ENCODE measurements around the gene CNGA4.
"Not testable (repeated sequence)": the region's sequence is repeated elsewhere in the genome, so short reads cannot be mapped to it uniquely, and the experiment has no call there.

Gene CNGA4

GRCh38 chr11:6269994-6270393 lies 31.1 kb downstream of the CNGA4 start:
- DNase-seq = no peak

DNA sequence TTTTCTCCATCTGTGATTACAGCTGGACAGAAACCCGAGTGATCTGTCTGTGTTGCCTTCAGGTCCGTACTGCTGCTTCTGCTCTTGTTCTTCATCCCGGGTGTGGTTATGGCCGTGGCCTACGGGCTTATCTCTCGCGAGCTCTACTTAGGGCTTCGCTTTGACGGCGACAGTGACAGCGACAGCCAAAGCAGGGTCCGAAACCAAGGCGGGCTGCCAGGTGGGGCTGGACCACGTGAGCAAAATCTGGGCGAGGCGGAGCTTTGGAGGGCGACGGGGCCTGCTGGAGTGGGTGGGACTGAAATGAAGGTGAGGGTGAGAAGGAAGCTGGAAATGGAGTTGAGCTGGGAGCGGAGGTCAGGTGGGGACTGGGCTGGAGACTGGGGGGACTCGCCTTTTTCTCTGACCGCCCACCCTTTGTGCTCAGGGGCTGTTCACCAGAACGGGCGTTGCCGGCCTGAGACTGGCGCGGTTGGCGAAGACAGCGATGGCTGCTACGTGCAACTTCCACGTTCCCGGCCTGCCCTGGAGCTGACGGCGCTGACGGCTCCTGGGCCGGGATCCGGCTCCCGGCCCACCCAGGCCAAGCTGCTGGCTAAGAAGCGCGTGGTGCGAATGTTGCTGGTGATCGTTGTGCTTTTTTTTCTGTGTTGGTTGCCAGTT lies 31.8 kb downstream of the CNGA4 start:
- no peak for DNase-seq

- no peak for DNase-seq
These were observed 32.7 kb downstream of the CNGA4 start for GRCh38 chr11:6271598-6271997.

GRCh38 chr11:6273188-6273587 lies 34.3 kb downstream of the CNGA4 start:
- DNase-seq = no peak

DNA sequence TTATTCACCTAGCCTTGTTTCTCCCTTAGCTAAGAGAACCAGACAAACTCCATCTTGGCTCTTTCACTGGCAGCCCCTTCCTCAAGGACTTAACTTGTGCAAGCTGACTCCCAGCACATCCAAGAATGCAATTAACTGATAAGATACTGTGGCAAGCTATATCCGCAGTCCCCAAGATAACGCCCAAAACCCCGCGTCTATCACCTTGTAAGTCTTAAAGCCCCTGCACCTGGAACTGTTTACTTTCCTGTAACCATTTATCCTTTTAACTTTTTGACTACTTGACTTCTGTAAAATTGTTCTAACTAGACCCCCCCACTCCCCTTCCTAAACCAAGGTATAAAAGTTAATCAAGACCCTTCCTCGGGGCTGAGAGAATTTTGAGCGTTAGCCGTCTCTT lies 41.9 kb downstream of the CNGA4 start:
- not testable (repeated sequence) for DNase-seq

DNA sequence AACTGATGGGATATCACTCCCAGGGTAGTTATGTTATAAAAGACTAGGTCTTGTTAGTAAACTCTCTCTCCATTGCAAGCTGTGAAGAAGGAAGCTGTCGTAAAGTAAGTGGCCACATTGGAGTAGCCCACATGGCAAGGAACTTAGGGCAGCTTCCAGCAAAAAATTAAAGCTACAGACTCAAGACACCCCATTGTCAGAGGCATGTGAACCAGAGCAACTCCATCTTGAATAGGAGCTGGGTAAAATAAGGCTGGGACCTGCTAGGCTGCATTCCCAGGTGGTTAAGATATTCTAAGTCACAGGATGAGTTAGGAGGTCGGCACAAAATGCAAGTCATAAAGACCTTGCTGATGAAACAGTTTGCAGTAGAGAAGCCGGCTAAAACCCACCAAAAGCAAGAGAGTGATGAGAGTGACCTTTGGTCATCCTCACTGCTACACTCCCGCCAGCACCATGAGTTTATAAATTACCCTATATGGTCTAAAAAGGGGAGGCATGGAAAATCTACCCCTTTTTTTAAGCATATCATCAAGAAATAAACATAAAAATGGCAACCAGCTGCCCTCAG lies 44.6 kb downstream of the CNGA4 start:
- no peak for DNase-seq

GRCh38 chr11:6284250-6284649 lies 45.4 kb downstream of the CNGA4 start:
- no peak for DNase-seq

DNA sequence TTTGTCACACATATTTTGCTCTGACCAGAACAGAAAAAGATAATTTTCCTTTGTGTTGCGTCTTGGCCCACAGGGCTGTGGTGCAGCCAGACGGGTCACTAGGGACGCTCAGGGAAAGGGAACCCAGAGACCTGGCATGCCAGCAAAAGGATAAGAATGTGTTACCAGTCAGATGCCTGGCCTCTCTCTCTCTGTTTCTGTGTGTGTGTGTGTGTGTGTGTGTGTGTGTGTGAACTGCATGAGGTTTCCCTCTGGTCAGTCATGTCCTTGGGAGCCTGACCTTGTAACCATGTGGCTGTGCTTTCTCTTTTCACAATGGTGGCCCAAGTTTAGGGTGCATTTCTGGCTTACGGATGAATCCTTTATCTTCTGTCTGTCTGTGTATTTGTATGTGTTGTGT lies 46.1 kb downstream of the CNGA4 start:
- no peak for DNase-seq

Measured in NCI-H446 (cell line).